ENCODE data around the gene FGFBP1.

The FGFBP1 gene

GRCh38 chr4:15938640-15939039 is at the start of gene FGFBP1:
Gene FGFBP1 (minus strand): TSS chr4:15938740. CDS start chr4:15936632, 2,108 bp downstream.
- DNase-seq = no peak

- DNase-seq = no peak
Observed at GRCh38 chr4:15988222-15988621, 49.7 kb upstream of the FGFBP1 start.

- DNase-seq = no peak
Observed at GRCh38 chr4:15986907-15987306, 48.4 kb upstream of the FGFBP1 start.

GRCh38 chr4:15983610-15984009 is 45.1 kb upstream of the FGFBP1 start:
- no peak for DNase-seq

- DNase-seq = no peak
Observed at GRCh38 chr4:15982842-15983524, 44.4 kb upstream of the FGFBP1 start.

GRCh38 chr4:15976456-15977447 is 38.2 kb upstream of the FGFBP1 start:
- DNase-seq = no peak

GRCh38 chr4:15971068-15971801 is 32.7 kb upstream of the FGFBP1 start:
- DNase-seq = no peak

- no peak for DNase-seq
Observed at GRCh38 chr4:15968551-15969300, 30.2 kb upstream of the FGFBP1 start.

- no peak for DNase-seq
Observed at GRCh38 chr4:15965325-15965724, 26.8 kb upstream of the FGFBP1 start.

- no peak for DNase-seq
Observed at GRCh38 chr4:15964159-15964558, 25.6 kb upstream of the FGFBP1 start.

- no peak for DNase-seq
Observed at GRCh38 chr4:15963576-15963975, 25.0 kb upstream of the FGFBP1 start.

GRCh38 chr4:15963001-15963451 is 24.5 kb upstream of the FGFBP1 start, which contains the start of gene FGFBP2:
Gene FGFBP2 (minus strand): TSS chr4:15963175. CDS start chr4:15963129, 46 bp downstream.
- no peak for DNase-seq

- DNase-seq = no peak
Observed at GRCh38 chr4:15961781-15962510, 23.4 kb upstream of the FGFBP1 start.

GRCh38 chr4:15958562-15958961 is 20.0 kb upstream of the FGFBP1 start:
- DNase-seq = no peak

GRCh38 chr4:15956179-15956850 is 17.8 kb upstream of the FGFBP1 start:
- no peak for DNase-seq

- no peak for DNase-seq
Observed at GRCh38 chr4:15955670-15956069, 17.1 kb upstream of the FGFBP1 start.

GRCh38 chr4:15953625-15954024 is 15.1 kb upstream of the FGFBP1 start:
- no peak for DNase-seq

- DNase-seq = no peak
Observed at GRCh38 chr4:15951781-15952180, 13.2 kb upstream of the FGFBP1 start.

GRCh38 chr4:15948826-15949225 is 10.3 kb upstream of the FGFBP1 start:
- DNase-seq = no peak

GRCh38 chr4:15947684-15948083 is 9.1 kb upstream of the FGFBP1 start:
- no peak for DNase-seq

GRCh38 chr4:15945516-15945915 is 7.0 kb upstream of the FGFBP1 start:
- no peak for DNase-seq
